Measurements from ENCODE around the gene AKR1A1.

The AKR1A1 gene

DNA sequence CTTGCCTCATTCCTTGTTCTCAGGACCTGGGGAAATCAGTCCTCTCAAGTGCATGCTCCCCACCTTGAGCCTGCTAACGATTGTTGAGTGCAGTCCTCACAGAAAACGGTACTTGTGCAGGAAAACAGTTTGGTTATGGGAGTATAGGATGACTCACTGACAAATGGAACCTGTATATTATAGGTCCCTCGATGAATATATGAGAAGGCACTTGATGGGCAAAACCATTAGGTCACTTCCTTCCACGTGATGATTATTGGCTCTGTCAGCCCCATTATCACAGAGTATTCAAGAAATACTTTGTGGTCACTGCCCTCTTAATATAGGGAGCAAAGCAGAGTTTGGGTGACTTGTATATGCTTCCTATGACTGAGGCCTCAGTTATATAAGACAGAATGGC is 67.0 kb downstream of the AKR1A1 start:
- ChIA-PET POLR2A (no interaction called here), CTCF (no interaction called here)
- DNase-seq (ENCODE audit: extremely low spot score): no peak
- TF ChIP-seq, protein P1, sequence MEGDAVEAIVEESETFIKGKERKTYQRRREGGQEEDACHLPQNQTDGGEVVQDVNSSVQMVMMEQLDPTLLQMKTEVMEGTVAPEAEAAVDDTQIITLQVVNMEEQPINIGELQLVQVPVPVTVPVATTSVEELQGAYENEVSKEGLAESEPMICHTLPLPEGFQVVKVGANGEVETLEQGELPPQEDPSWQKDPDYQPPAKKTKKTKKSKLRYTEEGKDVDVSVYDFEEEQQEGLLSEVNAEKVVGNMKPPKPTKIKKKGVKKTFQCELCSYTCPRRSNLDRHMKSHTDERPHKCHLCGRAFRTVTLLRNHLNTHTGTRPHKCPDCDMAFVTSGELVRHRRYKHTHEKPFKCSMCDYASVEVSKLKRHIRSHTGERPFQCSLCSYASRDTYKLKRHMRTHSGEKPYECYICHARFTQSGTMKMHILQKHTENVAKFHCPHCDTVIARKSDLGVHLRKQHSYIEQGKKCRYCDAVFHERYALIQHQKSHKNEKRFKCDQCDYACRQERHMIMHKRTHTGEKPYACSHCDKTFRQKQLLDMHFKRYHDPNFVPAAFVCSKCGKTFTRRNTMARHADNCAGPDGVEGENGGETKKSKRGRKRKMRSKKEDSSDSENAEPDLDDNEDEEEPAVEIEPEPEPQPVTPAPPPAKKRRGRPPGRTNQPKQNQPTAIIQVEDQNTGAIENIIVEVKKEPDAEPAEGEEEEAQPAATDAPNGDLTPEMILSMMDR (IDR thresholded peaks at IDR 0.05; ENCODE audit: control extremely low read depth, extremely low read depth, low read depth, missing control alignments): no peak

DNA sequence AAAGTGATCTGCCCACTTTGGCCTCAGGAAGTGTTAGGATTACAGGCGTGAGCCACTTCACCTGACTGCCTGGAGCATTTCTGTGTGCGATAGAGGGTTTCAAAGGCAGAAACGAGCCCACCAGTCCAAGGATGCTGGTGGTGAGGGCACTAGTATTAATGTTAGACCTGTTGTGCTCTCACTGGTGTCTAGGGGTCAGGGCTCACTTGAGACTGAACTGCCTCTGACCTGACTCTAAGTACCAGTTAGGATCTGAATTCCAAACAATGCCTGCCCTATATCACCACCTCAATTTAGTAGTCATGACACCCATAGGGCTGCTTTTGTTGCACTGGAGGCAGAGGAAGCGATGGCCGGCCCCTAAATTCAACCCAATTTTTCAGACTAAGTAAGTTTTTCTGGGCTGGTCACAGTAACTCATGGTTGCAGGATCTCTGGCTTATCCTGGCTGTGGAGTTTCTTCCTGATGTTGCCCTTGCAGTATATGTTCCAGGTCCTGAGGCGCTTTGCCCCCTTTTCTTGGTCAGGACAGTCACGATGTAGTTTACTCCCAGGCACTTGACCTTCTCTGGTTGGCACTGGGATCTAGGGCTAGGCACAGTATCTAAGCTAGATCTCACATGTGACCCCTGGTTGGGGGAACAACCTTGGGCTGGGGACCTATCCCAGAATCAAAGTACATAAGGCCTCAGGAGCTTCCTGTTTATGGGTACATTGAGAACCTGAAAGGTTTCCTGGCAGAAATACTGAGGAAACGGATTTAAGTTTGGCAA is 68.7 kb downstream of the AKR1A1 start:
- DNase-seq (ENCODE audit: extremely low spot score): no peak
- CTCF ChIA-PET: interaction anchor here (0.9 kb wide), 1 partner anchor 13 kb away, joined by 3 read pairs; no protein-coding TSS in a partner anchor
- POLR2A ChIA-PET: no interaction called here
- TF ChIP-seq, protein P1 (IDR thresholded peaks at IDR 0.05; ENCODE audit: control extremely low read depth, extremely low read depth, low read depth, missing control alignments): no peak
